SKM-1 treated with dmso at 0.1 percent for 144 hours (cell line): ENCODE measurements around the gene RESF1.
"Not testable (repeated sequence)": the region's sequence is repeated elsewhere in the genome, so short reads cannot be mapped to it uniquely, and the experiment has no call there.

Experiments
- DNase-seq: peaks from one replicate; lab custom pipeline; 2025; ENCODE audit not compliant: unreplicated experiment; lab: John Stamatoyannopoulos, UW

Gene RESF1, protein sequence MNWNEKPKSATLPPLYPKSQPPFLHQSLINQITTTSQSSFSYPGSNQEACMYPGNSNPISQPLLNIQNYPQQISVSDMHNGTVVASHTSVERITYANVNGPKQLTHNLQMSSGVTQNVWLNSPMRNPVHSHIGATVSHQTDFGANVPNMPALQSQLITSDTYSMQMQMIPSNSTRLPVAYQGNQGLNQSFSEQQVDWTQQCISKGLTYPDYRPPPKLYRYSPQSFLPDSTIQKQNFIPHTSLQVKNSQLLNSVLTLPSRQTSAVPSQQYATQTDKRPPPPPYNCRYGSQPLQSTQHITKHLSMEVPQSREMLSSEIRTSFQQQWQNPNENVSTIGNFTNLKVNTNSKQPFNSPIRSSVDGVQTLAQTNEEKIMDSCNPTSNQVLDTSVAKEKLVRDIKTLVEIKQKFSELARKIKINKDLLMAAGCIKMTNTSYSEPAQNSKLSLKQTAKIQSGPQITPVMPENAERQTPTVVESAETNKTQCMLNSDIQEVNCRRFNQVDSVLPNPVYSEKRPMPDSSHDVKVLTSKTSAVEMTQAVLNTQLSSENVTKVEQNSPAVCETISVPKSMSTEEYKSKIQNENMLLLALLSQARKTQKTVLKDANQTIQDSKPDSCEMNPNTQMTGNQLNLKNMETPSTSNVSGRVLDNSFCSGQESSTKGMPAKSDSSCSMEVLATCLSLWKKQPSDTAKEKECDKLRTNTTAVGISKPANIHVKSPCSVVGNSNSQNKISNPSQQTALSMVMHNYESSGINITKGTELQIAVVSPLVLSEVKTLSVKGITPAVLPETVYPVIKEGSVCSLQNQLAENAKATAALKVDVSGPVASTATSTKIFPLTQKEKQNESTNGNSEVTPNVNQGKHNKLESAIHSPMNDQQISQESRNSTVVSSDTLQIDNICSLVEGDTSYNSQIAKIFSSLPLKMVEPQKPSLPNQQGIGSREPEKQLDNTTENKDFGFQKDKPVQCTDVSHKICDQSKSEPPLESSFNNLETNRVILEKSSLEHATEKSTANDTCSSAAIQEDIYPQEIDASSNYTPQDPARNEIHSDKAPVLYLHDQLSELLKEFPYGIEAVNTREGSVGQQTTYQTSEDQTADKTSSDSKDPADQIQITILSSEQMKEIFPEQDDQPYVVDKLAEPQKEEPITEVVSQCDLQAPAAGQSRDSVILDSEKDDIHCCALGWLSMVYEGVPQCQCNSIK (N-terminal part only)

DNA sequence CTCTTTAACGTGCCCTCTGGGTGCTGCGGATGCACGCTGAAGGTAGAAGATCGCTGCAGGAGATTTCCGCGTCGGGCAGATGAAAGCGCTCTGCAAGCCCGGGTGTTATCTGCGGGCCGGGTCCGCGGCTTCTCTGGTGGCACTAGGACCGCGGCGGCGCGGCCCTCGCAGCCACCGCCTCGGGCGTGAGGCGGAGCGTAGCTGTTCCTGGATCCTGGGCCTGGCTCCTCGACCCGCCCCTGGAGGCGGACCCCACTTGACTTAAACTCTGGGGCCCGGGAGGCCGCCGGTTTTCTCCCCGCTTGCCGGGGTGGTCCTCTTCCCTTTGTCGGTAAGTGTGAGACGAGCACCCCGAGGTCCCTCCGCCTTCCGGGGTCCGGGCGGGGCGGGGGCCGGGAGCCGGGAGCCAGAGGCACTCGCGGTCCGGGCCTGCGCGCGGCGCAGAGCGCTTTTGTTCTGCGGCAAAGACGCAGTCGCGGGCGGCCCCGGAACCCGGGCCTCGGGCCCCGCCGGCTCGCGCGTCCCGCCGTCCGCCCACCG lies at the start of gene RESF1:
RESF1 (plus strand) TSS at position 255 of the 540 bp plus-strand sequence. CDS start 21,541 bp downstream, outside the sequence.
- peak; percentile 55 for DNase-seq

DNA sequence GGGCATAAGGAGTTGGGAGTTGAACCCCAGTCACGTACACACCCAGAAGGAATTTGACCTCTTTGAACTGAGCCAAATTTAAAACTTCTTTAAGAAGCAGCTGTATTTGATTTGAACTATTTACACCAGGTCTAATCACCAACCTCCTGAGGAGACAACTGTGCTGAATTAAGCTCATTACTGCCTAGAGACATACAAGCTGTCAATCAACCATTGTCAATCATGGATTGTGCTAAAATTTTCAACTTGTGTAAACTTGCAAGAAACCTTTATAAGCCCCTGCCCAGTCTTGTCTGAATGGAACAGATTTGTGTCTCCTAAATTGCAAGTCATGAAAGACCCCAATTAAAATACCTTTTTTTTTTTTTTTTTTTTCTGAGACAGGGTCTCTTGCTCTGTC lies 44.3 kb upstream of the RESF1 start:
- DNase-seq, result no peak

DNA sequence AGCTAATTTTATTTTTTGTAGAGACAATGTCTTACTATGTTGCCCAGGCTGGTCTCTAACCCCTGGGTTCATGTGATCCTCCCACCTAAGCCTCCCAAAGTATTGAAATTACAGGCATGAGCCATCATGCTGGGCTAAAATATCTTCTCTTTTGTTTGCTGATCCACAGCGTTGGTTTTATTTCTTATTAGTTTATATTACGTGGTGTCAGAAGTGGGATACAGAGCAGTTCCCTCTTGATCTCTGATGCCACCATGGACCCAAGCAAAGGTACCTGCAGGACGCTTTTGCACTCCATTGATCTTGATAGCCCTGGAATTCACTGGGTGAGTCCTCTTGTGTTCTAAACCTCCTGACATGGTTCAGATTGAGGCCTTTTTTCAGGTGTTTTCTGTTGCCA lies 43.8 kb upstream of the RESF1 start:
- no peak for DNase-seq

DNA sequence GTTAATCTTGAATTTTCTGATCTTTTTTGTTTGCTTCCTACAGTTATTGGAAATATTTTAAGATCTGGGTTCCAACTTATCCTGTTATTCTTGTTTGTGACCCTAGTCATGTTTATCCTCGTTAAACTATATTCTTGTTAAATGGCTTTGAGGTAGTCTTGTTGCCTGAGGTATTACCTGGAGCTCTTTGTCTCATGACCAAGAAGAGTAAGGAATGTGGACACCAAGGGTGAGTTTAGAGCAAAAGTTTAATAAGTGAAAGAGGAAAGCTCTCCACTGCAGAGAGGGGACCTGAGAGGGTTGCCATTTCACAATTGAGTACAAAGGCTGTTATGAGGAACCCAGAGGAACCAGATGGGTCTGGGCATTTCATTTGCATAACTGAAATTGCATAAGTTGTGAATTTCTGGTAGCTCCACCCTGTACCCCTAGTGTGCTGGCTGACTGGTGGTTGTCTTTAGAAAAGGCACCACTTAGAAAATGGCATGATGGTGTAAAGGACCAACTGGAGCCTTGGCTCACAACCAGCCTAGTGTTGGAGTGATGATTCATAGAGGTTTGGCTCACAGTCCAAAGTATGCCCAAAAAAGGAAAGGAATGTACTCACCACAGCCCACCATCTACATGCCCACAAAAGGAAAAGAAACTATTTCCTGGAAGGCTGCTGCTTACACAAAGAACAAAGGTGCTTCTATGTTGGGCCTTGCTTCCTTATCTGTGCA lies 36.7 kb upstream of the RESF1 start:
- DNase-seq, result no peak

DNA sequence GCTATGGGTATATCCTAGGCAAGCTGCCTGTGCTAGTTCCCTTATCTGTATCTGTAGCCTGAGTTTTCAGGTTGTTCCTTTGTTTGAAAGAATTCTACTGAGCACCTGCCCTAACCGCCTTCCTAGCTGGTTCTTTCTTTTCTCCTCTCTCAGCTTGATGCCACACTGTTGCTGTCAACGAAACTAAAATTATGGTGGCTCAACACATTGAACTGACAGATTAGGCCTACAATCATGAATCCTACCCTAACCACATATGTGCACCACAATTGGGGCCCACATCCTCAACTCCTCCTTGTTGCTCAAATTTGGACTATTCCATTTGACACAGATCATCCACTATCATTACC lies 36.2 kb upstream of the RESF1 start:
- DNase-seq, result no peak

DNA sequence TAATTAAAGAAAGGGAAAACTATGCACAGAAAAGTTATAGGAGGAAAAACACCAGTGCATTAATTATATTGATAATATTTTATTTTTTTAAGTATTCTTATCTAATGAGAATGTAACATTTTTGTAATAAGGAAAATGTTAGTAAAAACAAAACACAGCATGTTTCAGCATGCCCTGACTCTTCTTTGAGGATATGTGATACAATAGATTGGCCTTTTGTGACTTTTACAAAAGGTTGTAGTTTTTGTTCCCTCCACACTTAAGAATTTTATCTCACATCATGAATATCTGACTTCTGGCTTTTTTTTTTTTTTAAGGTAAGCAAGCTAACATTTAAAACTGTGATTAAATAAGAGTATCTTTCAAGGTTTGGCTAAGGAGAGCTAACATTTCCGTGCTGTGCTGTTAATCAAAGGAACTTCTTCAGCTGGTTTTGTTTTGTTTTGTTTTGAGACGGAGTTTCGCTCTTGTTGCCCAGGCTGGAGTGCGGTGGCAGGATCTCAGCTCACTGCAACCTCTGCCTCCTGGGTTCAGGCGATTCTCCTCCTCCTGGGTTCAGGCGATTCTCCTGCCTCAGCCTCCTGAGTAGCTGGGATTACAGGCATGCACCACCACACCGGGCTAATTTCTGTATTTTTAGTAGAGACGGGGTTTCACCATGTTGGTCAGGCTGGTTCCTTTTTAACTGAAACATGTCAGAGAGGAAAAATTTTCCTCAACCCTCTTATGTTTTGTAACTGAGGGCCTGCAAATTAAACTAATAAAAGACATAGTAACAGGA lies 30.8 kb upstream of the RESF1 start:
- no peak for DNase-seq

DNA sequence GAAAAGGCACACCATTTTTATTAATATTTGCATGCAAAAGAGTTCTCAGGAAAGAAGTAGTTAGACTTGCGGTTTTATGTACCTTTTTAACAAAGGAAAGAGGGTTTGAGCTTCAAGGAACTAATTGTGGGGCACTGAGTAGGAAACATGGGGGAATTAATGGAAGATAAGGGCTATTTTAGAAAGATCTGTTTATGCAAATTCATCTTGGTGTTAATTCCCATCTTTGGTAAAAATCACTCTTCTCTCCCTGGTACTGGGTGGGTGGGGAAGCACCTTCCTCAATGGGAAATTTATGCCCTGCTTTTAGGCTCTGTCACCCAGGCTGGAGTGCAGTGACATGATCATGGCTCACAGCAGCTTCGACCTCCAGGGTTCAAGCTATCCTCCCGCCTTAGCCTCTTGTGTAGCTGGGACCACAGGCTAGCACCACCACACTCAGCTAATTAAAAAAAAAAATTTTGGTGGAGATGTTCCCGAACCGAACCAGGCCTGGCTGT lies 30.1 kb upstream of the RESF1 start:
- DNase-seq, result no peak

DNA sequence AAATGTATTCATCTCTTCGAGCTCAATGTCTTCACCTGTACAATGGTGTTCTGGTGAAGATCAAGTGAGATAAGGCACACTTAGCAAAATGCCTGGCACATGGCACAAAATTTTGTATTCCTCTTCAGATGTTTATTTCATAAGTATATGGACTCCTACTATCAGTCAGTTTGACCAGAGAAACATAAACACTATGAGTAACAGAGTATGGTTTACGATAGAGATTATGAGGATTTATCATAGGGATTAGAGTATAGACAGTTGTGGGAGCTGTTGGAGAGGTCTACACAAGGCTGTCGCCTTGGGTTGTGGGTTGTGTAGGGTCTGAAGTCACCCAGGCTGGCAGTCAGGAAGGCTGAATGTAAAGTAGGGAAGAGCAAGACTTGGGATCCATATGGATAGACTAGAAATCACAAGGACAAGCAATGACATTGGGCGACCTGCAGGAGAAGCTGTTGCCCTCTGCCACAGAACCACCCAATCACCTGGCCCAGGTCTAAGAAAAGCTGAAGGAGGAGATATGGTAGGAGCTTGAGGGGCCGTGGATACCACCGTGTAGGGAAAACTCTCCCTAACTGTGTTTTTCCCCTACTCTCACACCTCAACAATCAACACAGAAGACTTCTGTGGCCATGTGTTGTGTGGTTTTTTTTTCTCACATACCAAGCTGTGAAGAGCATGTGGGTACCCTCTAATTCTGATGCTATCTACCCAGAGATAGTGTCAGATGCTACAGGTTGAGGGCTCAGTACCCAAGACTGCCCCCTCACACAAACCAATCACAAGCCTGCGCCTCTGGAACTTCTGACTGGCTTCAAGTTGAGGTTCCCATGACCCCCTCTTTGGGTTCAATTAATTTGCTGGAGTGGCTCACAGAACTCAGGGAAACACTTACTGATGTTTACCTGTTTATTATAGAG lies 27.2 kb upstream of the RESF1 start:
- no peak for DNase-seq

DNA sequence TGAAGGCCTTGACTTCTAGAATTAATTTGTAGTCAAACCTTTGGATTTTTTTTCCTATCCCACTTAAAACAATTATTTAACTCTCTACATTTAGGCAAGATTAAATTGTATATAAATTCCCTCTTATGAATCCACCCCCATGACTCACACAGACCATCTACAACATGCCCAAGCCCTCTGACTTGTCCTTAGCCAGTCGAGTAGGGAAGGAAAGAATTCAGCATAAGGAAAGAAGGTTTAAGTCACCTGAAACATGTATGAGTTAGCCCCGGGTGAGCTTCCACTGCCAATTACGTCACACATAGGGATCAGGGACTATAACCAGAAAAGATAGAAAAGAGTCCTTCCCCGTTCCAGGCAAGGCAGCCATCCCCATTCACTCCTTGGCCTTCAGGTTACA lies 14.9 kb upstream of the RESF1 start:
- DNase-seq, result no peak

DNA sequence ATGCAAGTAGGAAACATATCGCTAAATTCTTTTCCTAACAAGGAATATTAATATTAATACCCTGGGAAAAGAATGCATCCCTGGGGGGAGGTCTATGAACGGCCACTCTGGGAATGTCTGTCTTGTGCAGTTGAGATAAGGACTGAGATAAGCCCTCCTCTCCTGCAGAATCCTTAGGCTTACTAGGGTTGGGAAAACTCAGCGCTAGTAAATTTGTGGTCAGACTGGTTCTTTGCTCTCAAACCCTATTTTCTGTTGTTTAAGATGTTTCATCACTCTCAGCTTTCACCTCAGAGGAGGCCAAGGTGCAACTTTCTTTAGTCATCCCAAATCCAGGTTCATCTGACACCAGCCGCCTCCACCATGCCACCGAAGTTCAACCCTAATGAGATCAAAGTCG lies 11.2 kb upstream of the RESF1 start:
- no peak for DNase-seq

DNA sequence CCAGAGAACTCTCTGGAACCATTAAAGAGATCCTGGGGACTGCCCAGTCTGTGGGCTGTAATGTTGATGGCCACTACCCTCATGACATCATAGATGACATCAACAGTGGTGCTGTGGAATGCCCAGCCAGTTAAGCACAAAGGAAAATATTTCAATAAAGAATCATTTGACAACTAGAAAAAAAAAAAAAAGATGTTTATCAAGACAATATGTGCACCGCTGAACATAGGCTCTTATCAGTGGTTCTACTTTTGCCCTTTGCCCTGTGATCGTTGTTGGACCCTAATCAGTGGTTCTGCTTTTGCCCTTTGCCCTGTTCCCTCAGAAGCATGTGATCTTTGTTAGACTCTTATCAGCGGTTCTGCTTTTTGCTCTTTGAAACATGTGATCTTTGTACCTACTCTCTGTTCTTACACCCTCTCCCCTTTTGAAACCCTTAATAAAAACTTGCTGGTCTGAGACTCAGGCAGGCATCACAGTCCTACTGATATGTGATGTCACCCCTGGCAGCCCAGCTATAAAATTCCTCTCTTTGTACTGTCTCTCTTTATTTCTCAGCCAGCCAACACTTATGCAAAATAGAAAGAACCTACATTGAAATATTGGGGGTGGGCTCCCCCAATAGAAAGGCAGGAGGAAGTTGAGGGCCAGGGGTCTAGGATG lies 10.4 kb upstream of the RESF1 start:
- DNase-seq, result not testable (repeated sequence)

DNA sequence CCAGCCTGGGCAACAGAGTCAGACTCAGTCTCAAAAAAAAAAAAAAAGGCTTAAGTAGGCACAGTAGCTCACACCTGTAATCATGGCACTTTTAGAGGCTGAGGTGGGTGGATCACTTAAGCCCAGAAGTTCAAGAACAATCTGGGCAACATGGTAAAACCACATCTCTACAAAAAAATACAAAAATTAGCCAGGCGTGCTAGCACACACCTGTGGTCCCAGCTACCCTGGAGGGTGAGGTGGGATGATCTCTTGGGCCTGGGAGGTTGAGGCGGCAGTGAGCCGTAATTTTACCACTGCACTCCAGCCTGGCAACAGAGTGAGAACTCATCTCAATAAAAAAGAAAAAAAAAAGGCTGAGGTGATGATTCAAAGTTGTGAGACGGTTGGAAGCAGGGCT lies 9.1 kb upstream of the RESF1 start:
- no peak for DNase-seq

DNA sequence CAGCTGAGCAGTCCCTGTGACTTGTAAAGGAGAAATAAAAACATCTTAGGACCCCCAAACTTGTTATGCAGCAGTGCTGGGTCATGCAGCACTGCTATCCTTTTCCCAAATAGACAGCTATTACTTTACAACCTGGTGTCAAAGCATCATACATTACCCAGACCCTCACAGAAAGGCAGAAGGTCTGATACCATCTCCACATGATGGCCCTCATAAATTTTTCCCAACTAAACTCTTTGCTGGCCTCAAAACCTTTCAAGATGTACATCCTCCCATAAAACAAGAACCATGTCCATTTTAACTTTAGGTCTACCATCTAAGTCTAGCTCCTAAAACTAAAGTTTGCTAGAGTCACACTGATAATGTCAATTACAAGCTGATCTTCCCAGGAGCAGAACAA lies 8.7 kb upstream of the RESF1 start:
- no peak for DNase-seq

DNA sequence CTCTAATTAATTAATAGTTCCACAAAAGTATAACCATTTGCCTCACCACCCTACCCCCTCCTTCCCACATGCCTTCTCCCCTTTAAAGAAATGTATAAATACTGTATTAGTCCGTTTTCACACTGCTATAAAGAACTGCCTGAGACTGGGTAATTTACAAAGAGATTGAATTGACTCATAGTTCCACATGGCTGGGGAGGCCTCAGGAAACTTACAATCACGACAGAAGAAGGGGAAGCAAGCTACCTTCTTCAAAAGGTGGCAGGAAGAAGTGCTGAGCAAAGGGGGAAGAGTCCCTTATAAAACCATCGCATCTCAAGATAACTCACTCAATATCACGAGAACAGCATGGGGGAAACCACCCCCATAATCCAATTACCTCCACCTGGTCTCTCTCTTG lies 8.2 kb upstream of the RESF1 start:
- no peak for DNase-seq

DNA sequence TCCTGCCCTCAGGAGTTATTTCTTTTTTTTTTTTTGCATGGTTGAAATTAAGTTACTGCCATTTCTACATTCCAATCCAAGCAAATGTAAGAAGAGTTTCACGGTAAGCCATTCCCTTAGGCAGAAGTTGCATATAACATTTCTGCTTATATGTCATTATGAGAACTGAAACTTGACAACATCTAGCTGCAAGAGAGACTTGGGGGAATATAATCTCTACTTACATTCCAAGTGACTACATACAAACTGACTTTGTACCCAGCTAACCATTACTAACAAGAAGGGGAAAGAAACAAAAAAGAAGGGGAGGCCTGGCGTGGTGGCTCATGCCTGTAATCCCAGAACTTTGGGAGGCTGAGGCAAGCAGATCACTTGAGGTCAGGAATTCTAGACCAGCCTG lies 7.3 kb upstream of the RESF1 start:
- no peak for DNase-seq

DNA sequence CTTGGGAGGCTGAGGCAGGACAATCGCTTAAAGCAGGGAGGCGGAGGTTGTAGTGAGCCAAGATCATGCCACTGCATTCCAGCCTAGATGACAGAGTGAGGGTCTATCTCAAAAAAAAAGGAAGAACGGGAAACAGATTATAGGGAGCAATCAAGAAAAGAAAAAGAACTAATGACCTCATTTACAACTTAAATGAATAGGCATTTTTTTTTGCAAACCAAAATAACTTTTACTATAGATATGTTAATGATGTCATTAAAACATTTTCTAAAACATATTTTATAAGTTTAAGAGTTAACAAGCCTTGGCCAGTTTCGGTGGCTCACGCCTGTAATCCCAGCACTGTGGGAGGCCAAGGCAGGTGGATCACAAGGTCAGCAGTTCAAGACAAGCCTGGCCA lies 6.8 kb upstream of the RESF1 start:
- DNase-seq, result no peak

DNA sequence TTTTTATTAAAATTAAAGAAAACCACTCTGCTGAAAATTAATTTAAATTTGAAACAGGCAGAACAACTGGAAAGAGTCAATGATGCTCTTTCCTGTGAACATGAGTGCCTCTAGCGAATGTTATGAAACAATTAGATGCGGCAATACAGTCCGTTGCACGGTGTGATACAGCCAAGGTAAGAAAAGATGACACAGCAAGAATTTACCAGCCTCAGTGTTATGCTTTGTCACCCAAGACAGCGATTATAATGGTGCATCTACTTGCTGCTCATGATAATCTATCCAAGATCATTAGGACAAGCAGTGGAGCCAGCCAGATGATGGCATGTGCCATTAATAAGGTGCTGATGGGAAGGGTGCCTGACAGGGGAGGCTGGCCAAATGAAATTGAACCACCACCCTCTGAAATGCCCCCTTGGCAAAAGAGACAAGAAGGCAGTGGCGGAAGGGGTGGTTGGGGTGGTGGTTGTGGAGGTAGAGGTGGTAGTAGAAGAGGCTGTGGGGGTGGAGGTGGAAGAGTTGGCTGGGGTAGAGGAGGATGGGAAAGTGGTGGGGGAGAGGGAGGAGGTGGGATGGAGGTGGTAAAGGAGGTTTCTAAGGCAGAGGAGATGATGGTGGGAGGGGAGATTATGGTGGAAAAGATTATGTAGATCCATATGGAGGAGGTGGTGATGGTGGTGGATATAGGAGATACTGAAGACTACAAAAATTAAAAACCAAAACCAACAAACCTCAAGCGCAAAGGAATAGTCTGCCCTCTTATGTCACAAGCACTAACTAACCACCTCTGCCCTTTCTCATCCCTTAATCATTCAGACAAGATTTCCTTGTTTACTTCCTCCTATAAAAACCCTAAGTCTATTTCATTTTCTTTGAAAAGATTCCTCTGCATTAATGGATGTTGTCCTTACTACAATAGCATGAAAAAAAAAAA lies 4.0 kb upstream of the RESF1 start:
- DNase-seq, result no peak
